OCI-LY1 (cell line): ENCODE measurements around the gene SUPT3H.

Experiments used
- H2AFZ ChIP-seq: fragments of 200-600 bp; sonication (generic), shearing (Covaris generic); 2 replicates; pipeline ENCODE4 v1.6.0; 2014; ENCODE audit warnings: antibody characterized with exemption, mild to moderate bottlenecking, low read length
- H3F3A ChIP-seq: fragments of 200-600 bp; sonication (generic), shearing (Covaris generic); 2 replicates; pipeline ENCODE4 v1.6.0; 2014; ENCODE audit warnings: mild to moderate bottlenecking, antibody characterized with exemption, low read length, moderate library complexity; ENCODE audit not compliant: insufficient read depth
- H3K27ac ChIP-seq: fragments of 200-600 bp; sonication (generic); 2 replicates; pipeline ENCODE4 v1.5.1; 2014; ENCODE audit warnings: low read length, mixed run types, mild to moderate bottlenecking, low read depth; ENCODE audit not compliant: poor library complexity, severe bottlenecking
- H3K27me3 ChIP-seq: fragments of 200-600 bp; sonication (generic); 2 replicates; pipeline ENCODE4 v1.6.0; 2014; ENCODE audit warnings: antibody characterized with exemption, mild to moderate bottlenecking, low read length, moderate library complexity; ENCODE audit not compliant: insufficient read depth
- H3K36me3 ChIP-seq: fragments of 200-600 bp; sonication (generic); 2 replicates; pipeline ENCODE4 v1.6.1; 2014; ENCODE audit warnings: mild to moderate bottlenecking, antibody characterized with exemption, low read length, moderate library complexity, mixed read lengths; ENCODE audit not compliant: insufficient read depth
- H3K4me1 ChIP-seq: fragments of 200-600 bp; sonication (generic); 2 replicates; pipeline ENCODE4 v1.5.1; 2014; ENCODE audit warnings: mild to moderate bottlenecking, low read length, moderate library complexity; ENCODE audit not compliant: insufficient read depth, severe bottlenecking
- H3K4me2 ChIP-seq: fragments of 200-600 bp; sonication (generic), shearing (Covaris generic); 2 replicates; pipeline ENCODE4 v1.6.1; 2014; ENCODE audit warnings: low read length
- H3K4me3 ChIP-seq: fragments of 200-600 bp; sonication (generic); 2 replicates; pipeline ENCODE4 v1.5.1; 2014; ENCODE audit warnings: low read length, low read depth, mild to moderate bottlenecking, mixed read lengths; ENCODE audit not compliant: poor library complexity, severe bottlenecking
- H3K79me2 ChIP-seq: fragments of 200-600 bp; shearing (Covaris generic); 2 replicates; pipeline ENCODE4 v1.6.1; 2016; ENCODE audit warnings: mixed run types, low read length, mixed read lengths; ENCODE audit not compliant: insufficient read depth
- H3K9ac ChIP-seq: fragments of 200-600 bp; sonication (generic), shearing (Covaris generic); 2 replicates; pipeline ENCODE4 v1.6.1; 2014; ENCODE audit warnings: mild to moderate bottlenecking, low read length, mixed read lengths
- H3K9me2 ChIP-seq: fragments of 200-600 bp; sonication (generic), shearing (Covaris generic); 2 replicates; pipeline ENCODE4 v1.6.1; 2014; ENCODE audit warnings: low read depth, mild to moderate bottlenecking, low read length, mixed read lengths
- H3K9me3 ChIP-seq: fragments of 200-600 bp; shearing (Covaris generic); 2 replicates; pipeline ENCODE4 v1.6.1; 2014; ENCODE audit warnings: low read length, mixed read lengths
- H4K20me1 ChIP-seq: fragments of 200-600 bp; sonication (generic), shearing (Covaris generic); 2 replicates; pipeline ENCODE4 v1.6.0; 2016; ENCODE audit warnings: mild to moderate bottlenecking, low read length; ENCODE audit not compliant: insufficient read depth
- EZH2 ChIP-seq: fragments of 200-600 bp; sonication (generic), shearing (Covaris generic); IDR thresholded peaks from 2 replicates; pipeline ENCODE4 v1.8.0; 2017; ENCODE audit warnings: borderline replicate concordance, mixed run types, mild to moderate bottlenecking, antibody characterized with exemption, low read length, moderate library complexity, mixed read lengths
- TF ChIP-seq, protein P1 (sequence below): fragments of 200-600 bp; sonication (generic), shearing (Covaris generic); IDR thresholded peaks from 2 replicates; pipeline ENCODE4 v1.5.1; 2017; ENCODE audit warnings: mild to moderate bottlenecking, antibody characterized with exemption, low read length, moderate library complexity, mixed read lengths

SUPT3H gene

GRCh38 chr6:45419571-45420082, 41.9 kb upstream of the SUPT3H start:
- Histone ChIP-seq H3K4me3 (no peak overlapping the region), H3K9me3 (no peaks in the 10 kb centered on the region), H3K27me3 (no peaks in the 10 kb centered on the region; the same call in 1 of the 2 replicates), H3K79me2 (no peaks in the 10 kb centered on the region), H3K4me2 (no peak overlapping the region), H3K9me2 (no peaks in the 10 kb centered on the region), H3K4me1 (no peaks in the 10 kb centered on the region), H4K20me1 (no peaks in the 10 kb centered on the region), H3K36me3 (no peaks in the 10 kb centered on the region), H3K27ac (no peak overlapping the region), H2AFZ (no peak overlapping the region), H3F3A (no peaks in the 10 kb centered on the region), H3K9ac (no peak overlapping the region)
- no peak for TF ChIP-seq EZH2
- TF ChIP-seq, protein P1, sequence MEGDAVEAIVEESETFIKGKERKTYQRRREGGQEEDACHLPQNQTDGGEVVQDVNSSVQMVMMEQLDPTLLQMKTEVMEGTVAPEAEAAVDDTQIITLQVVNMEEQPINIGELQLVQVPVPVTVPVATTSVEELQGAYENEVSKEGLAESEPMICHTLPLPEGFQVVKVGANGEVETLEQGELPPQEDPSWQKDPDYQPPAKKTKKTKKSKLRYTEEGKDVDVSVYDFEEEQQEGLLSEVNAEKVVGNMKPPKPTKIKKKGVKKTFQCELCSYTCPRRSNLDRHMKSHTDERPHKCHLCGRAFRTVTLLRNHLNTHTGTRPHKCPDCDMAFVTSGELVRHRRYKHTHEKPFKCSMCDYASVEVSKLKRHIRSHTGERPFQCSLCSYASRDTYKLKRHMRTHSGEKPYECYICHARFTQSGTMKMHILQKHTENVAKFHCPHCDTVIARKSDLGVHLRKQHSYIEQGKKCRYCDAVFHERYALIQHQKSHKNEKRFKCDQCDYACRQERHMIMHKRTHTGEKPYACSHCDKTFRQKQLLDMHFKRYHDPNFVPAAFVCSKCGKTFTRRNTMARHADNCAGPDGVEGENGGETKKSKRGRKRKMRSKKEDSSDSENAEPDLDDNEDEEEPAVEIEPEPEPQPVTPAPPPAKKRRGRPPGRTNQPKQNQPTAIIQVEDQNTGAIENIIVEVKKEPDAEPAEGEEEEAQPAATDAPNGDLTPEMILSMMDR: no peak; the same call in 1 of the 2 replicates

DNA sequence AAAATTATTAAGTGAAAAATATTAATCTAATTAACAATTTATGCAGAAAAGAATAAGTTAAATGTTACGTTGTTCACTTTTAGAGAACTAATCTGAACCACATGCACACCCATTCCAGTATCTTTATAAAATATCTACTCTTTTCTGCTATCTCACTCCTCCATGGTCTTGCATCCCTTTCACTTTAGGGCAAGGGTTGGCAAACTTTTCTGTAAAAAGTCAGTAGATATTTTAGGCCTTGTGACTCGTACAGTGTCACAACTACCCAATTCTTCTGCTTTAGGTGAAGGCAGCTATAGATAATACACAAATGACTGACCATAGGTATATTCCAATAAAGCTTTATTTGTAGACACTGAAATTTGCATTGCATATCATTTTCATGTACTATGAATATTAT, 39.7 kb upstream of the SUPT3H start:
- no peak overlapping the region for H3K4me2 ChIP-seq
- TF ChIP-seq EZH2: no peak
- TF ChIP-seq, protein P1: no peak
- no peaks in the 10 kb centered on the region for H3K79me2 ChIP-seq
- no peaks in the 10 kb centered on the region for H3K4me1 ChIP-seq
- no peak overlapping the region for H3K9ac ChIP-seq
- no peak overlapping the region for H3K27ac ChIP-seq
- no peaks in the 10 kb centered on the region for H4K20me1 ChIP-seq
- no peak overlapping the region for H2AFZ ChIP-seq
- H3F3A ChIP-seq: no peaks in the 10 kb centered on the region
- H3K9me3 ChIP-seq: no peaks in the 10 kb centered on the region
- no peaks in the 10 kb centered on the region for H3K27me3 ChIP-seq
- no peaks in the 10 kb centered on the region for H3K9me2 ChIP-seq
- no peak overlapping the region for H3K4me3 ChIP-seq
- no peaks in the 10 kb centered on the region for H3K36me3 ChIP-seq

DNA sequence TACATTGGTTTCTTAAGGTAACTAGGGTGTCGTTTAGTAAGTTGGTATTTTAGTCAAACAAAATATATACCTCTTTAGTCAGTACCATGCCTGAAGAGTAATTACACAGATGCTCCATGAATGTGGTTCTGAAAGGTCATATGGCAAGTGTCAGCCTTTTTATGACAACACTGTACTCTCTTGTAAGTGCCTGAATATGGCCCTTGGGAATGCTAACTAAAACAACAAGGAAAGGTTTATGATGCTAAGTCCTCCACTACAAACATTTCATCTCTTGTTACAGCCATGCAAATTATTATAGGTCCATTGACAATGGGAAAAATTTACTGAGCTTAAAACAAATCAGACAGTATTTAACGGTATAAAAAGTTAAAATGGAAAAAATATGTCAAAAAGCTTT, 39.0 kb upstream of the SUPT3H start:
- no peak for TF ChIP-seq EZH2
- TF ChIP-seq, protein P1: no peak
- no peak overlapping the region for H3K27ac ChIP-seq

More for the DNA sequence above, 39.0 kb upstream of the SUPT3H start:
- no peak overlapping the region for H3K9ac ChIP-seq
- H3K36me3 ChIP-seq: no peaks in the 10 kb centered on the region
- H3K79me2 ChIP-seq: no peaks in the 10 kb centered on the region
- no peak overlapping the region for H3K4me2 ChIP-seq
- H2AFZ ChIP-seq: no peak overlapping the region
- no peak overlapping the region for H3K4me3 ChIP-seq
- H3K9me3 ChIP-seq: no peaks in the 10 kb centered on the region
- H3F3A ChIP-seq: no peaks in the 10 kb centered on the region
- H3K4me1 ChIP-seq: no peaks in the 10 kb centered on the region
- no peaks in the 10 kb centered on the region for H4K20me1 ChIP-seq
- no peaks in the 10 kb centered on the region for H3K27me3 ChIP-seq
- no peaks in the 10 kb centered on the region for H3K9me2 ChIP-seq
